Stimulated activated naive CD8-positive, alpha-beta T cell treated with anti-CD3 and anti-CD28 coated beads, Interleukin-15, Interleukin-2, amounts not matched to agents 100 ng/mL and 50 ng/mL, for 24 hours (primary cell): ENCODE measurements around the gene ANKIB1.
"Not testable (repeated sequence)": the region's sequence is repeated elsewhere in the genome, so short reads cannot be mapped to it uniquely, and the experiment has no call there.

Experiments
- H3K27ac Mint-ChIP-seq: one replicate; pipeline ENCODE4 v1.8.0; 2021; ENCODE audit warnings: mild to moderate bottlenecking, mixed read lengths
- H3K27me3 Mint-ChIP-seq: one replicate; pipeline ENCODE4 v1.8.0; 2021; ENCODE audit warnings: mixed read lengths
- H3K36me3 Mint-ChIP-seq: one replicate; pipeline ENCODE4 v1.8.0; 2021; ENCODE audit warnings: low read depth, mixed read lengths
- H3K4me1 Mint-ChIP-seq: one replicate; pipeline ENCODE4 v1.8.0; 2021; ENCODE audit warnings: low read depth, mixed read lengths
- H3K4me3 Mint-ChIP-seq: one replicate; pipeline ENCODE4 v1.8.0; 2021; ENCODE audit warnings: mild to moderate bottlenecking, mixed read lengths
- H3K9me3 Mint-ChIP-seq: one replicate; pipeline ENCODE4 v1.8.0; 2021; ENCODE audit warnings: mixed read lengths

Gene ANKIB1

GRCh38 chr7:92331508-92331907 lies 85.7 kb downstream of the ANKIB1 start:
- Mint-ChIP-seq H3K4me3 (no peak overlapping the region), H3K36me3 (peaks cover 43% of the 10 kb centered on the region), H3K9me3 (peaks cover 4% of the 10 kb centered on the region), H3K27ac (no peak overlapping the region), H3K4me1 (no peaks in the 10 kb centered on the region), H3K27me3 (no peaks in the 10 kb centered on the region)

- Mint-ChIP-seq H3K4me3 (no peak overlapping the region), H3K9me3 (peaks cover 4% of the 10 kb centered on the region), H3K36me3 (peaks cover 45% of the 10 kb centered on the region), H3K4me1 (no peaks in the 10 kb centered on the region), H3K27me3 (no peaks in the 10 kb centered on the region), H3K27ac (no peak overlapping the region)
Measured at GRCh38 chr7:92332782-92333181, 87.0 kb downstream of the ANKIB1 start.

- Mint-ChIP-seq H3K4me3 (no peak overlapping the region), H3K9me3 (peaks cover 4% of the 10 kb centered on the region), H3K27ac (no peak overlapping the region), H3K27me3 (no peaks in the 10 kb centered on the region), H3K4me1 (no peaks in the 10 kb centered on the region), H3K36me3 (peaks cover 47% of the 10 kb centered on the region)
Measured at GRCh38 chr7:92333866-92334265, 88.1 kb downstream of the ANKIB1 start.

GRCh38 chr7:92335574-92335973 lies 89.8 kb downstream of the ANKIB1 start:
- no peaks in the 10 kb centered on the region for H3K27me3 Mint-ChIP-seq
- H3K4me3 Mint-ChIP-seq = no peak overlapping the region
- H3K4me1 Mint-ChIP-seq = no peaks in the 10 kb centered on the region
- no peak overlapping the region for H3K27ac Mint-ChIP-seq
- peaks cover 4% of the 10 kb centered on the region for H3K9me3 Mint-ChIP-seq
- H3K36me3 Mint-ChIP-seq = peaks cover 40% of the 10 kb centered on the region

- Mint-ChIP-seq H3K9me3 (peaks cover 4% of the 10 kb centered on the region), H3K4me1 (no peaks in the 10 kb centered on the region), H3K27me3 (no peaks in the 10 kb centered on the region), H3K36me3 (peaks cover 32% of the 10 kb centered on the region), H3K27ac (no peak overlapping the region), H3K4me3 (no peak overlapping the region)
Measured at GRCh38 chr7:92336662-92337340, 91.0 kb downstream of the ANKIB1 start.

GRCh38 chr7:92340016-92340415 lies 94.2 kb downstream of the ANKIB1 start:
- no peak overlapping the region for H3K4me3 Mint-ChIP-seq
- H3K9me3 Mint-ChIP-seq = peaks cover 4% of the 10 kb centered on the region
- no peak overlapping the region for H3K27ac Mint-ChIP-seq
- H3K36me3 Mint-ChIP-seq = peaks cover 28% of the 10 kb centered on the region
- no peaks in the 10 kb centered on the region for H3K27me3 Mint-ChIP-seq
- H3K4me1 Mint-ChIP-seq = no peaks in the 10 kb centered on the region

GRCh38 chr7:92343714-92344113 lies 97.9 kb downstream of the ANKIB1 start:
- no peak overlapping the region for H3K4me3 Mint-ChIP-seq
- H3K9me3 Mint-ChIP-seq = no peaks in the 10 kb centered on the region
- no peaks in the 10 kb centered on the region for H3K4me1 Mint-ChIP-seq
- H3K27me3 Mint-ChIP-seq = no peaks in the 10 kb centered on the region
- H3K36me3 Mint-ChIP-seq = peaks cover 39% of the 10 kb centered on the region
- no peak overlapping the region for H3K27ac Mint-ChIP-seq

- no peaks in the 10 kb centered on the region for H3K4me1 Mint-ChIP-seq
- H3K36me3 Mint-ChIP-seq = peaks cover 50% of the 10 kb centered on the region
- no peak overlapping the region for H3K4me3 Mint-ChIP-seq
Measured at GRCh38 chr7:92352009-92352408, 106.2 kb downstream of the ANKIB1 start.

GRCh38 chr7:92354214-92354613 lies 108.4 kb downstream of the ANKIB1 start:
- no peaks in the 10 kb centered on the region for H3K27me3 Mint-ChIP-seq
- H3K4me3 Mint-ChIP-seq = no peak overlapping the region
- no peaks in the 10 kb centered on the region for H3K9me3 Mint-ChIP-seq
- H3K36me3 Mint-ChIP-seq = peaks cover 49% of the 10 kb centered on the region
- no peak overlapping the region for H3K27ac Mint-ChIP-seq
- H3K4me1 Mint-ChIP-seq = no peaks in the 10 kb centered on the region

More at GRCh38 chr7:92352009-92352408, 106.2 kb downstream of the ANKIB1 start:
- Mint-ChIP-seq H3K9me3 (no peaks in the 10 kb centered on the region), H3K27me3 (no peaks in the 10 kb centered on the region), H3K27ac (no peak overlapping the region)

- peaks cover 50% of the 10 kb centered on the region for H3K36me3 Mint-ChIP-seq
Measured at GRCh38 chr7:92356406-92356805, 110.6 kb downstream of the ANKIB1 start.

GRCh38 chr7:92357260-92357659 lies 111.5 kb downstream of the ANKIB1 start:
- Mint-ChIP-seq H3K4me1 (no peaks in the 10 kb centered on the region), H3K9me3 (no peaks in the 10 kb centered on the region), H3K4me3 (no peak overlapping the region), H3K36me3 (peaks cover 51% of the 10 kb centered on the region), H3K27me3 (no peaks in the 10 kb centered on the region), H3K27ac (no peak overlapping the region)

More at GRCh38 chr7:92356406-92356805, 110.6 kb downstream of the ANKIB1 start:
- no peaks in the 10 kb centered on the region for H3K4me1 Mint-ChIP-seq
- H3K27me3 Mint-ChIP-seq = no peaks in the 10 kb centered on the region
- no peak overlapping the region for H3K4me3 Mint-ChIP-seq
- H3K9me3 Mint-ChIP-seq = no peaks in the 10 kb centered on the region
- no peak overlapping the region for H3K27ac Mint-ChIP-seq

GRCh38 chr7:92359179-92359578 lies 113.4 kb downstream of the ANKIB1 start:
- H3K36me3 Mint-ChIP-seq = peaks cover 48% of the 10 kb centered on the region
- not testable (repeated sequence) for H3K4me3 Mint-ChIP-seq, H3K27me3 Mint-ChIP-seq

GRCh38 chr7:92359801-92360200 lies 114.0 kb downstream of the ANKIB1 start:
- Mint-ChIP-seq H3K36me3 (peaks cover 48% of the 10 kb centered on the region), H3K4me1 (no peaks in the 10 kb centered on the region), H3K4me3 (no peak overlapping the region), H3K27ac (no peak overlapping the region), H3K27me3 (no peaks in the 10 kb centered on the region), H3K9me3 (no peaks in the 10 kb centered on the region)

More at GRCh38 chr7:92359179-92359578, 113.4 kb downstream of the ANKIB1 start:
- H3K9me3 Mint-ChIP-seq, H3K27ac Mint-ChIP-seq, H3K4me1 Mint-ChIP-seq: not testable (repeated sequence)

GRCh38 chr7:92360387-92360786 lies 114.6 kb downstream of the ANKIB1 start:
- H3K9me3 Mint-ChIP-seq = no peaks in the 10 kb centered on the region
- no peak overlapping the region for H3K4me3 Mint-ChIP-seq
- H3K36me3 Mint-ChIP-seq = peaks cover 51% of the 10 kb centered on the region

GRCh38 chr7:92362131-92362530 lies 116.4 kb downstream of the ANKIB1 start:
- H3K27me3 Mint-ChIP-seq = no peaks in the 10 kb centered on the region
- H3K4me3 Mint-ChIP-seq = no peak overlapping the region
- H3K4me1 Mint-ChIP-seq = no peaks in the 10 kb centered on the region
- no peak overlapping the region for H3K27ac Mint-ChIP-seq
- peaks cover 51% of the 10 kb centered on the region for H3K36me3 Mint-ChIP-seq
- no peaks in the 10 kb centered on the region for H3K9me3 Mint-ChIP-seq

More at GRCh38 chr7:92360387-92360786, 114.6 kb downstream of the ANKIB1 start:
- no peak overlapping the region for H3K27ac Mint-ChIP-seq
- H3K27me3 Mint-ChIP-seq = no peaks in the 10 kb centered on the region
- no peaks in the 10 kb centered on the region for H3K4me1 Mint-ChIP-seq

GRCh38 chr7:92366730-92367129 lies 121.0 kb downstream of the ANKIB1 start:
- no peaks in the 10 kb centered on the region for H3K9me3 Mint-ChIP-seq

More at GRCh38 chr7:92366730-92367129, 121.0 kb downstream of the ANKIB1 start:
- Mint-ChIP-seq H3K27ac (no peak overlapping the region), H3K4me1 (no peaks in the 10 kb centered on the region), H3K4me3 (no peak overlapping the region), H3K36me3 (peaks cover 47% of the 10 kb centered on the region), H3K27me3 (no peaks in the 10 kb centered on the region)
